HEK293 (cell line): ENCODE data around the gene CXorf38.

Experiments
- CTCF ChIP-seq: fragments of 450-650 bp; formaldehyde crosslinking; IDR thresholded peaks from 2 replicates; pipeline ENCODE4 v1.5.1; 2016; ENCODE audit warnings: missing biosample characterization, missing genetic modification characterization
- EGR2 ChIP-seq: fragments of 450-650 bp; formaldehyde crosslinking; IDR thresholded peaks from 2 replicates; pipeline ENCODE4 v1.5.1; 2016; ENCODE audit warnings: low read depth, missing biosample characterization, missing genetic modification characterization
- ZNF221 ChIP-seq: fragments of 450-650 bp; formaldehyde crosslinking; IDR thresholded peaks from 2 replicates; pipeline ENCODE4 v1.5.1; 2017; ENCODE audit warnings: missing biosample characterization, missing genetic modification characterization, borderline replicate concordance
- ZNF654 ChIP-seq: fragments of 450-650 bp; formaldehyde crosslinking; IDR thresholded peaks from 2 replicates; pipeline ENCODE4 v1.5.1; 2016; ENCODE audit warnings: low read depth, missing biosample characterization, missing genetic modification characterization

- no peak for TF ChIP-seq CTCF (tag by site-specific recombination)
- TF ChIP-seq ZNF654 (tag by site-specific recombination): no peak
- TF ChIP-seq ZNF221: no peak
- no peak for TF ChIP-seq EGR2 (tag by site-specific recombination)
These were observed 67.3 kb downstream of the CXorf38 start for GRCh38 chrX:40579900-40580536.
